Common myeloid progenitor, CD34-positive (primary cell): Measurements from ENCODE around the gene SCYGR1.
"Not testable (repeated sequence)": the region's sequence is repeated elsewhere in the genome, so short reads cannot be mapped to it uniquely, and the experiment has no call there.

Experiments used
- CTCF ChIA-PET: fragments of 350-600 bp; sonication (Branson Sonifier 250); formaldehyde crosslinking; loops from one replicate; lab custom pipeline; 2021; ENCODE audit warnings: antibody characterized with exemption; lab: Charles Lee
- POLR2A ChIA-PET: fragments of 350-600 bp; sonication (Branson Sonifier 250); formaldehyde crosslinking; loops from one replicate; lab custom pipeline; 2021; ENCODE audit warnings: antibody characterized with exemption; lab: Charles Lee
- DNase-seq, 3 donors: peaks; one replicate each; pipeline versions ENCODE4 v3.0.0 to v3.0.0-alpha.2; 2013
- H3K27ac ChIP-seq, 2 experiments: 1 replicate in 1 of 2; 2 replicates in 1 of 2; pipeline ENCODE4 v1.7.0; 2013; ENCODE audit warnings: inconsistent platforms in 2 of 2, low read length in 2 of 2, mild to moderate bottlenecking in 2 of 2, low read depth in 1 of 2, moderate library complexity in 1 of 2; ENCODE audit not compliant: severe bottlenecking in 2 of 2, insufficient read depth in 1 of 2, poor library complexity in 1 of 2
- H3K27me3 ChIP-seq, 5 experiments: replicated peaks in 2 of 5; 1 replicate in 3 of 5; 2 replicates in 2 of 5; pipeline versions ENCODE4 v1.6.1 to v1.7.0; 2013; ENCODE audit warnings: low read length in 4 of 5, mild to moderate bottlenecking in 2 of 5, moderate library complexity in 2 of 5, inconsistent platforms in 1 of 5; ENCODE audit not compliant: insufficient read depth in 5 of 5, control insufficient read depth in 4 of 5
- H3K36me3 ChIP-seq, 4 experiments: 1 replicate in 2 of 4; 2 replicates in 2 of 4; pipeline versions ENCODE4 v1.6.1 to v1.7.0; 2013; ENCODE audit warnings: low read length in 3 of 4, control low read depth in 1 of 4, mild to moderate bottlenecking in 1 of 4; ENCODE audit not compliant: control insufficient read depth in 4 of 4, insufficient read depth in 4 of 4
- H3K4me1 ChIP-seq, 4 experiments: 1 replicate in 3 of 4; 2 replicates in 1 of 4; pipeline versions ENCODE4 v1.6.1 to v1.7.1; 2013; ENCODE audit warnings: low read length in 3 of 4, mild to moderate bottlenecking in 3 of 4, control low read depth in 1 of 4, inconsistent platforms in 1 of 4, moderate library complexity in 1 of 4; ENCODE audit not compliant: control insufficient read depth in 4 of 4, insufficient read depth in 4 of 4; ENCODE audit errors: control extremely low read depth in 1 of 4
- H3K4me3 ChIP-seq, 7 experiments: 1 replicate in 4 of 7; 2 replicates in 3 of 7; pipeline versions ENCODE4 v1.5.1 to v1.7.0; 2013; ENCODE audit warnings: mild to moderate bottlenecking in 7 of 7, low read length in 6 of 7, moderate library complexity in 6 of 7, inconsistent platforms in 2 of 7, low read depth in 2 of 7, control low read depth in 1 of 7; ENCODE audit not compliant: insufficient read depth in 4 of 7, control insufficient read depth in 1 of 7; ENCODE audit errors: extremely low read depth in 1 of 7
- H3K9me3 ChIP-seq, 5 experiments: 1 replicate in 4 of 5; 2 replicates in 1 of 5; pipeline versions ENCODE4 v1.6.1 to v1.7.1; 2013; ENCODE audit warnings: low read length in 4 of 5, mild to moderate bottlenecking in 2 of 5, inconsistent platforms in 1 of 5, low read depth in 1 of 5, moderate library complexity in 1 of 5; ENCODE audit not compliant: control insufficient read depth in 4 of 5, insufficient read depth in 2 of 5; ENCODE audit errors: control extremely low read depth in 1 of 5
- WGBS: methylation state at CpG from one replicate; pipeline ENCODE4 v1.1.5; 2013; ENCODE audit not compliant: insufficient coverage; 5-methylcytosine and 5-hydroxymethylcytosine counted together

Gene SCYGR1

GRCh38 chr2:227370791-227371312 lies 16.9 kb downstream of the SCYGR1 start:
- 91% methylated on average over 6 of the region's 9 CpGs for WGBS
- H3K27me3 ChIP-seq, result no peaks in the 10 kb centered on the region
- ChIA-PET POLR2A (no interaction called here), CTCF (no interaction called here)
- no peaks in the 10 kb centered on the region for H3K9me3 ChIP-seq
- no peaks in the 10 kb centered on the region for H3K36me3 ChIP-seq
- peaks cover 0 to 14% (median 0%) of the 10 kb centered on the region in 4 experiments for H3K4me1 ChIP-seq
- no peak overlapping the region for H3K27ac ChIP-seq
- no peak overlapping the region for H3K4me3 ChIP-seq
- peak in 2 of 3 donors; percentile 54 to 55 for DNase-seq

GRCh38 chr2:227370092-227370491 lies 17.7 kb downstream of the SCYGR1 start:
- WGBS, result 88% methylated on average over 4 of the region's 8 CpGs
- POLR2A ChIA-PET, result no interaction called here
- DNase-seq, result no peak
- Histone ChIP-seq H3K27ac (no peak overlapping the region), H3K4me1 (peaks cover 0 to 14% (median 0%) of the 10 kb centered on the region in 4 experiments), H3K27me3 (no peaks in the 10 kb centered on the region), H3K9me3 (no peaks in the 10 kb centered on the region), H3K36me3 (no peaks in the 10 kb centered on the region), H3K4me3 (no peak overlapping the region)
- CTCF ChIA-PET, result no interaction called here

GRCh38 chr2:227368574-227368973 lies 19.2 kb downstream of the SCYGR1 start:
- ChIA-PET POLR2A (no interaction called here), CTCF (no interaction called here)
- Histone ChIP-seq H3K27ac (no peak overlapping the region), H3K4me1 (peaks cover 0 to 14% (median 0%) of the 10 kb centered on the region in 4 experiments), H3K9me3 (no peaks in the 10 kb centered on the region), H3K27me3 (no peaks in the 10 kb centered on the region), H3K36me3 (no peaks in the 10 kb centered on the region), H3K4me3 (no peak overlapping the region)
- no peak for DNase-seq
- 100% methylated on average over 1 of the region's 5 CpGs for WGBS

- 95% methylated on average over 2 of the region's 3 CpGs for WGBS
- no peak for DNase-seq
- Histone ChIP-seq H3K4me3 (no peak overlapping the region), H3K36me3 (no peaks in the 10 kb centered on the region), H3K4me1 (peaks cover 0 to 14% (median 0%) of the 10 kb centered on the region in 4 experiments), H3K9me3 (no peaks in the 10 kb centered on the region), H3K27ac (no peak overlapping the region), H3K27me3 (no peaks in the 10 kb centered on the region)
- CTCF ChIA-PET, result no interaction called here
- POLR2A ChIA-PET, result no interaction called here
These were observed 20.3 kb downstream of the SCYGR1 start for GRCh38 chr2:227367427-227367795.

GRCh38 chr2:227366769-227367426 lies 20.9 kb downstream of the SCYGR1 start:
- DNase-seq, result no peak
- no peaks in the 10 kb centered on the region for H3K36me3 ChIP-seq
- no peaks in the 10 kb centered on the region for H3K27me3 ChIP-seq
- H3K4me1 ChIP-seq, result peaks cover 0 to 14% (median 0%) of the 10 kb centered on the region in 4 experiments
- WGBS, result 85% methylated on average over 6 of the region's 11 CpGs
- ChIA-PET CTCF (no interaction called here), POLR2A (no interaction called here)
- no peak overlapping the region for H3K4me3 ChIP-seq
- no peaks in the 10 kb centered on the region for H3K9me3 ChIP-seq
- no peak overlapping the region for H3K27ac ChIP-seq

GRCh38 chr2:227365833-227366232 lies 21.9 kb downstream of the SCYGR1 start:
- H3K27ac ChIP-seq, result no peak overlapping the region

GRCh38 chr2:227364585-227365263 lies 23.0 kb downstream of the SCYGR1 start:
- POLR2A ChIA-PET, H3K27me3 ChIP-seq, CTCF ChIA-PET, H3K36me3 ChIP-seq, DNase-seq, H3K4me3 ChIP-seq, H3K27ac ChIP-seq, H3K9me3 ChIP-seq: not testable (repeated sequence)
- 98% methylated on average over 11 of the region's 11 CpGs for whole genome bisulfite sequencing
- H3K4me1 ChIP-seq, result peaks cover 0 to 10% (median 0%) of the 10 kb centered on the region in 4 experiments

More at GRCh38 chr2:227365833-227366232, 21.9 kb downstream of the SCYGR1 start:
- Histone ChIP-seq H3K9me3 (no peaks in the 10 kb centered on the region), H3K27me3 (no peaks in the 10 kb centered on the region), H3K36me3 (peaks cover 0 to under 1% (median 0%) of the 10 kb centered on the region in 4 experiments), H3K4me1 (peaks cover 0 to 12% (median 0%) of the 10 kb centered on the region in 4 experiments), H3K4me3 (no peak overlapping the region)
- no peak for DNase-seq
- CTCF ChIA-PET, result no interaction called here
- POLR2A ChIA-PET, result no interaction called here
- WGBS, result no CpG with 5 or more reads among the region's 3 CpGs
